ENCODE results near the gene TIAM2.
A peak's percentile ranks its signal among the peaks of the same experiment; 100 is the strongest.
"Not testable (repeated sequence)": the region's sequence is repeated elsewhere in the genome, so short reads cannot be mapped to it uniquely, and the experiment has no call there.

TIAM2 gene

DNA sequence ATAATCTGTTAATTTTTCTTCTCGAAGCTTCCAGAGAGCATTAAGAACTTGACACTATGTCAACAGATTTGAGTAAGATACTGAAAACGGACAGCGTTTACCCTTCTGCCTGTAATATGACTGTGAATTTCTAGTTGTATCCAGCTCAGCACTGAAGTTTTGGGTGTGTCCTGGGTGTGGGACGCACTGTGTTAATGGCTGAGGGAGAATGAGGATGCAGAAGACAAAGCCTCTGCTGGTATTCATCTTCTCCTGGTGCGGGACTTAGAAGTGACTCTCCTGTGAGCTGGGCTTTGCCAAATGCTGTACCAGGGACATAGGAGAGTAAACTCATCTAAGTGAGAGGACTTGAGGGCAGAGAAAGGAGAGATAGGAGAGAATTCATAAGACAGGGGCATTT, 178.4 kb downstream of the TIAM2 start:
- DNase-seq: no peak

DNA sequence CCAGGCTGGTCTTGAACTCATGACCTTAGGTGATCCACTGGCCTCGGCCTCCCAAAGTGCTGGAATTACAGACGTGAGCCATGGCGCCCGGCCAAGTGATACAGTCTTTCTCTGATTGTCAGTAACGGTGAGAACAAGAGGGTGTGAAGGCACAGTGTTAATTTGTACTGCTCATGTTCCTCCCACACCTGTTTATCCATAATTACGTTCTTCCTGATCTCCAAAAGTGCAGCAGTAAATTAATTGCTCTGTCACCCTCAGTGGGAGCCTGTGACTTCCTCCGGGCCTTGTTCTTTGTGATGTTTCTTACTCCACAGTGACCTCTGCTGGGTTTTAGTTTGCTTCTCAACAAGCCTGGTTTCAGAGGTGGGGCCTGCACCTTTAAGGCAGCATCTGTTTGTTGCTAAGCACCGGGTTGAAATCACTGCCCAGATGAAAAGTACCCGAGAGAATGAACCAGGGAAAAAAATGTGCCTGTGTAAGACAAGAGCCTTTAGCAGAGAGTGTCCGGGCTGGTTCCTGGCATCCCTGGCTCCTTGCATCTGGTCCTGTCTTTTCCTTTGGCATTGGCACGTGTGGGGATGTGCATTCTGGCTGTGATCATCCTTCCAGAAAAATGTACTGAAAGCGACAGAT, 179.6 kb downstream of the TIAM2 start:
- DNase-seq: peak; percentile 62 to 84

DNA sequence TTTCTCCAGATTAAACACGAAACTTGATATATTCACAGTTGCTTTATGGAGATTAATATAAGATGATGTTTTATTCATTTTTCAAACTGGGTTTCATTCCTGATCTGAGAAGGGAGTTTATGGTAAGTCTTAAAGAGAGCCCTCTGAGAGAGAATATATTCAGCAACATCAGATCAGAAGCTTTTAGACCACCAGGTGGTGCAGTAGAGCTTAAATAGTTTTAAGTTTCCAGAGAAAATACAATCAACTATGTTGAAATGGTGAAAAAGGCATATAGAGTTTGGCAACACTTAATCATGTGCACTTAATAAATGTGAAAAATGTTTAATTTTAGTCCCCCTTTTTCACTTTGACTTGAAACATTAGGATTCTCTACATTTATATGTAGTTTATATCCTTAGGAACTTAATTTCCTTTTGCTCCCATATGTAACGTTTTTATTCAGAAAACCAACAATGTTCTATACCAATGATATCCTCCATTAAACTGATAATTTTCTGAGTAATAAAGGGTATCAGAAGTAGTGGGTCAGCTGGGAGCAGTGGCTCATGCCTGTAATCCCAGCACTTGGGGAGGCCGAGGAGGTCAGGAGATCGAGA, 182.3 kb downstream of the TIAM2 start:
- DNase-seq: peak; percentile 22 to 75

DNA sequence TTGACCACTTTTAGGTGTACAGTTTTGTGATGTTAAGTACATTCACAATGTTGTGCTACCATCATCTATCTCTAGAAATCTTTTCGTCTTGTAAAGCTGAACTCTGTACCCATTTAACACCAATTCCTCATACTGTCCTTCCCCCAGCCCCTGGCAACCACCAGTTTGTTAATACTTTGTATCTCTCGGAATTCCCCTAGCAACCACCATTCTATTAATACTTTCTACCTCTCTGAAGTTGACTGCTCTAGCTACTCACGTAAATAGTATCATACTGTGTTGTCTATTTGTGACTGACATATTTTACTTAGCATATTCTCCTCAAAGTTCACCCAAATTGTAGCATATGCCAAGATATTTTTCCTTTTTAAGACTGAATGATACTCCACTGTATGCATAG, 186.4 kb downstream of the TIAM2 start:
- DNase-seq: no peak

DNA sequence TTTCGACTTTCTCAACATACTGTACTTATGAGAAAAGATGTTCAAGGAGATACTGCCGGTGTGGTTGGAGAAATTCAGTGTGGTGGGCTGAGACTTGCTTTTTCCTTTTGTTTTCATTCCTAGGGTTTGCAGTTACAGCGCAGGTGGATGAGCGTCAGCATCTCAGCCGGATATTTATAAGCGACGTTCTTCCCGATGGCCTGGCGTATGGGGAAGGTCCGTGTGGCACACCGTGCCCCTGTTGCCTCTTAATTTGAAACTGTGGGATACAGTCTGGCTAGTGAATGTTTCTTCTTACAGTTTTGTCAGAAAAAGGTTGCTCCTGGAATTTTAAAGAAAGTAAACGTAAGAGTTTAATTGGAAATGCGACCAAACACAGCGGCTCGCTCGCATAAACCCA, 187.0 kb downstream of the TIAM2 start:
- DNase-seq: no peak

DNA sequence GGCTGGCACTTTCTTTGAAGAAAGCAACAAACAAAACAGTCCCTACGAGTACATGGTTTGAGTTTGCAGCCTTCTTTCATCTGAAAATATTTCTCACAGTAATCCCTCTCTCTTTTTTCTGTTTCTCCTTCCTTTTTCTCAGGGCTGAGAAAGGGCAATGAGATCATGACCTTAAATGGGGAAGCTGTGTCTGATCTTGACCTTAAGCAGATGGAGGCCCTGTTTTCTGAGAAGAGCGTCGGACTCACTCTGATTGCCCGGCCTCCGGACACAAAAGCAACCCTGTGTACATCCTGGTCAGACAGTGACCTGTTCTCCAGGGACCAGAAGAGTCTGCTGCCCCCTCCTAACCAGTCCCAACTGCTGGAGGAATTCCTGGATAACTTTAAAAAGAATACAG, 188.0 kb downstream of the TIAM2 start:
- DNase-seq: no peak

DNA sequence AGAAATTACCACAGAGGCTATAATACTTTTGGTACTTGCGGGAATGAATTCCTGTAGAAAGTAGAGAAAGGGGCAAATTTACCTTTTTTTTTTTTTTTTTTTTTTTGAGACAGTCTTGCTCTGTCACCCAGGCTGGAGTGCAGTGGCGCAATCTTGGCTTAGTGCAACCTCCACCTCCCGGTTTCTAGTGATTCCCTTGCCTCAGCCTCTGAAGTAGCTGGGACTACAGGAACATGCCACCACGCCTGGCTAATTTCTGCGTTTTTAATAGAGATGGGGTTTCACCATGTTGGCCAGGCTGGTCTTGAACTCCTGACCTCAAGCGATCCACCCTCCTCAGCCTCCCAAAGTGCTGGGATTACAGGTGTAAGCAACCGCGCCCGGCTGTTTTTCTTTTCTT, 189.9 kb downstream of the TIAM2 start:
- not testable (repeated sequence) for DNase-seq

DNA sequence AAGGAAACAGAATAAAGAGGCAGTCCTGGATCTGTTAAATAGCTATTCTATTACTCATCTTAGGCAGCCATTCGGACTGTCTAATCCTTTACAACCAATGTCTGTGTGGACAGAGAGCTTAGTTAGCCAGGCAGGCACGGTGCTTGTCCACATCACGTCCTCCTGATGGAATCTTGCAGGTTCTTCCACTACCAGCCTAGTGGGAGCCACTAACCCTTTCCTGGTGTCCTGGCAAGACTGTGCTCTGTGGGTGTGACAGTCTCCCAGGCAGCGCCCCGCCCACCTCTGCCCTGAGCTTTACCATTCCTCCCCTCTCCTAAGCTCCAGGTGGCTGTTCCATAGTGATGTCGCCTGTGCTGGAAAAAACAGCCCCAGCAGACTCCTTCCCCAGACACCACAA, 190.4 kb downstream of the TIAM2 start:
- DNase-seq: no peak

DNA sequence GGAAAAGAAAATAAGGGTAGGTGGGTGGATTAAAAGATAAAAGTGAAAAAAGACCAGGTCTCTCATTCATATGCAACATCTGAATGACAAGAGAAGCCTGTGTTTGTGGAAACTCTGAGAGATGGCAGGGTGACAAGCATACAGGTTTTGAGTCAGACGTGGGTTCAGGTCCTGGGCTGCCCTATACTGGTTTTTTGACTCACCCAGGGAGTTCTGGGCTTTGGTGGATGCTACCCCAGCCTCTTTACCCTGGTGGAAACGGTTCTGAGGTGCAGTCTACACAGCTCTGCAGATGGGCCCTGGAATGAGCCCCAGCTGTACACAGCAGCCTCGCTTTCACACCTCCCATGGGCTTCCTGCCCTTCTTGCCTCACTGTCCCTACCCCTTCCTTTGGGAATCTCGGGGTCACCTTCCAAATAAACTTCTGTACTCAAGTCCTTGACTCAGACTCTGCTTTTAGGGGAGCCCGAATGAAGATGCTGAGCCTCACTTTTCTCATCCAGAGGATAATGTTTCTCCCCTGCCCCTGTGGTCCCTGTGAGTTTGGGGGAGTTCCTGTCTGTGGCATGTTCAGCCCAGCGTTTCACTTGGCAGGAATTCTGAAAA, 191.0 kb downstream of the TIAM2 start:
- no peak for DNase-seq

DNA sequence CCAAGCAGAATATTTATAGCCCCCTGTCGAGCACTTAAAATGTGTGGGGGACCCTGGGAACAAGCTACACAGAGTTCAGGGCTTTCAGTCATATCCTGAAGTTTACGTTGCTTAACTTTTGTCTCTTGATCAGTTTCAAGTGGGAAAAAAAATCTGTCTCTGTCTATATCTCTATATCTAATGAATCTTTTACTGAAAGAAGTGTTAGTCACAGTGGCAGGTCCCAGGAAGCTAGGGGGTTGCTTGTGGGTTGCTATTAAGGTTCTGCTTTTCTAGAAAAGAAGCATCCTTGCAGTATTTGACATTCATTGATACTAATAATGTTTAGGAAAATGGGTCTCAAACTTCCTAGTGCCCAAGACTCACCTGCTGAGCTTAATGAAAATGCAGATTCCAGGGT, 192.0 kb downstream of the TIAM2 start:
- DNase-seq: no peak

DNA sequence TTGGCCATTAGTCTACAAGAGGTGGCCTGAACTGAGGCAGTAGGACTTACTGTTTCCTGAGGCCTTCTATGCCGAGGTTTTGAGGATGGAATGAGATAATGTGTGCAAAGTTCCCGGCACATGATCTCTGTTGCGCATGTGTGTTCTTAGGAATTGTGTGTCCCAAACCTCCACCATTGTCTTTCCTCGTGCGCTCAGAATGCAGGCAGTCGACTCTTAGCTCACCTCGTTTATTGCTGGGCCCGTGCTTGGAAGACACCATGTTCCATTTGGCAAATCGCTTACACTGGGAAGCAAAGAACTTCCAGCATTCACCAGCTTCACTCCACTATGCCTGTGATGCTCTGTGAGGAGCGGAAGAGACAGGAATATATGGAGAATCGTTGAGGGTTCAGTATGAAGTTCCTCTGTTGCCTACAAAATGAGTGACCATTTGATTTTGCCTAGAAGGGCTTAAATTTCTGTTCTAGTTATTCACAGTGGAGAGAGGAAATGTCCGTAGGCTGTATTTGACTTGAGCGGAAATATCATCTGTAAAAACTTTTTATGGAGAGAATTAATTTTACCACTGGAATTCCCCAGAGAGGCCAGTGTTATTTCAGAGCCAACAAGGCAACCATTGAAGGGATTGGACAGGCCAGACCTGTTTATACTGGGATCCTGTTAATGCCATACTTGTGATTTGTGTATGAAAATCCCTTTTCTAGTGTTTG, 193.0 kb downstream of the TIAM2 start:
- no peak for DNase-seq

DNA sequence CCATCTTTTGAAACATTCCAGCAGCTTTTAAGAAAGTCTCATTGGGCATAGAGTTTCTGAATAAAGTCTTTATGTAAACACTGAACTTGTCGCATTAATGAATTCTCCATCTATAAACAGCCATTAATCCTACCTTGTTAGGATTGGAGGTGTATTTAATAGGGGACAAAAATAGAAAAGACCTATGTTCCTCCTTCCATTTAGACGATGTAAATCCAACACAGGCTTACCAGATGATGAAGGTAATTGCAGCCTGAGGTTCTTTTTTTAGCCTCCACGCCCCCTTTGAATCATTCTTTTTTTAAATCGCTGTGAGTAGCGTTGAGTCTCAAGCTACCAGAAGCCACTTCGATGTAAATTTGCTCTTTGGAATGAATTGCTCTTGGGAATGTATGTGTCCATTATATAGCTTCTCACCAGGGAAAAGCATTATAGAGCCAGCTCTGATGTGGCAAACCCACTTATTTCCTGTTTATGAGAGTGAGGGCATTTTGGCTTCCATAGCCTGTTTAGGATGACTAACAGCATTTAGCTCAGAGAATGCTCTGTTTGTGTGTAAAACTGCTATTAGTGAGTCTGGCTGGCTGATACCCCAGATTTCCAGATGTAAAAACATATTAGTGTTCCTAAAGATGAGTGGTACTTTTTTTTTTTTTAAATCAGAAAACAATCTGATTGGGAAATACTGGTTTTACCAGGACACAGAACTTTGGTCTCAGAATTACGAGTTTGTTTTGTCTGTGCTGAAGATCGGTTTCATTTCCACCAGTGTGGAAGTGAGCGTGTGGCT, 193.8 kb downstream of the TIAM2 start:
- no peak for DNase-seq

DNA sequence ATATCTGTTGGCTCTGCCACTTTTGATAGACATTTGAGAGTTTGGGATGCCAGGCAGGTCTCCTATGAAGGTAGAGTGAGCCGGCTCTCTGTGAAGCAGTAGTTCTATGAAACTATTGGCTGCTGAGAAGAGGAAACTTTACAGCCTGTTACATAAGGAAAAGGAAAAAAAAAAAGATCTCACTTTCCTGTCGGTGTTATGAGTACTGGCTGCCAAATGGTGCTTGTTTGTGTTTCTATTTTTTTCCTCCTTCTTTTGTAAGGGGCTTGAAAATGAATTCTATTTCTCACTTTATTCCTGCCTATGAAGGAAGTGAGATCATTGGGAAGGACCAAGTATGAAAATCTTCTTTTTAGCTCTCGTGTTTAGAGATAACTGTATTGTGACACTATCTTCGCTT, 195.6 kb downstream of the TIAM2 start:
- no peak for DNase-seq

DNA sequence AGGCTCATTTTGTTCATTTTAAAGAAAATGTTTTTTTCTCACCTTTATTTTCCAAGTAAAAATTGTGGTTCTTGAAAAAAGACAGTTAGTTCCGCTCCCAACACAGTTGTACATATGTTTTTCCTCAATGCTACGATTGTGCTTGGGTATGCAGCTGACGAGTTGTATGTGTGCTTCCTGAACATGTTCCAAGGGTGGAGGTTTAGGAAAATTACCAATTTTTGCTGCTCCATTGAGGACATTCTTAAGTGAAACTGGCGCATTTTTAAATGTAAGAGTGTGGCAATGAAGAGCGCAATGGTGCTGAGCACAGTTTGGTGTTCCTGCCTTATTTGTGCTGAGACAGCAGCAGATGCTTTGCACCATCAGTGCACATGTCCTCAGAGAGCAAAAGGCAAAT, 198.4 kb downstream of the TIAM2 start:
- no peak for DNase-seq

DNA sequence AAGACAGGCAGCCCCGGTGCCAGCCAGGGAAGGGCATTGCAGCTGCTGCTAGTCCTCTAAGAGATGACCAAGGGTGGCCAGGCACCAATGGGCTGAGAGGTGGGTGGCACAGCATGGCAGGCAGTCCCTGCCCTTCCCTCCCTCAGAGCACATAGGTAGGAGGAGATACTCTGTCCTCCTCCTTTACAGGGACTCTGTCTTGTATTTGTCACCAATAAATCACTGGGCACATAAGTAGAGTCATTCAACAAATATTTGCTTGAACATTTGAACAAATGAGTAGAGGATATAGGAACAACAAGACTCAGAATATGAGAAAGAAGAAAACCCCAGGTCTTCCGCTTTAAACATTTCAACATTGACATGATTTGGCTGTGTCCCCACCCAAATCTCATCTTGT, 199.3 kb downstream of the TIAM2 start:
- no peak for DNase-seq

DNA sequence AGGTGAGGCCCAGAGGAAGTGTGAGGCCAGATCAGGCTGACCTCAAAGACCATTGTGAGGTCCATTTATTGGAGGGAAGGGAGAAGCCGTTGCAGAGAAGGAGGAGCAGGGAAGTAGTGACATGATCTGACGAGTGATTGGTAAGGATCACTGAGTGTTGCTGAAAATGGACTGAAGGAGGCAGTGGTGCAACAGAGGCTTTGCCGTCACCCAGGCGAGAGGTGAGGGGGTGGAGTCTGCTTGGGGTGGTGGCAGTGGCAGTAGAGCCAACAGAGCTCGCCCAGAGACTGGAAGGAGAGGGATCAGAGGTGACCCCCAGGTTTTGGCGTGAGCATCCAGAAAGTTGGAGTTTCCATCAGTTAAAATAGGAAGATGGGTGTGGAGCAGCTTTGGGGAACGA, 200.8 kb downstream of the TIAM2 start:
- no peak for DNase-seq

DNA sequence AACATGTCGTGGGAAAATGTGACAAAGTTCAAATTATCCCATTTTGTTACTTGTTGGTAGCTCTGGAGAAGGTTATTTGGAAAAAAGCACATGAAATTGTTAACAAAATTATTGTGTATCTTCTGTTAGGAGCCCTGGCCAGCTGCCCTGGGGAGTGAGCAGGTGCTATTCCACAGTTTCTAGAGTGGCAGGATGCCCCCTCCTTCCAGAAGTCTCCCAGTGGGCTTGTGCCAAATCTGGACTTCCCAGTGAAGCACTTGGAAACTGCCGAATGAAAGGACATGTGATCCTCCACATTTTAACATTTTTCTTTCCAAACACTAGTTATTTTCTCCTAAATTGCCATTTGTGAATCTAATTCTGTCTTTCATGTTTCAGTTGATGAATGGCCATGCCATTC, 201.8 kb downstream of the TIAM2 start:
- DNase-seq: no peak

DNA sequence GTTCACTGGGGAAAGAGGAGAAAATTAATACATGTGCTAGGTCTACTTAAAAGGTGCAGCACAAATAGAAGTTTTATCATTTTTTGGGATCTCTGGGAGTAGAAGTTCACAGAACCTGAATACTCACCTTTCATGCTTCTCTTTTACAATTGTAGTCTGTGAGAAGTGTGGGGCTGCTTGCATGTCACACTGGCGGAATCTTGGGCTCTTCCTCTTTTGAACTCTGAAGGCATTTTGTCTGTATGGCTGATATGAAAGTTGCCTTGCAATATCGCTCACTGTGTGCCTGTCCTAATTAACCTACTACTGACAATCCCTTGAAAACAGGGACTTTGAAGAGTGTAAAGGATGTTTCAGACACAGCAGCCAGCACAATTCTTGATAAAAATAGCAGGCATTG, 202.8 kb downstream of the TIAM2 start:
- no peak for DNase-seq

DNA sequence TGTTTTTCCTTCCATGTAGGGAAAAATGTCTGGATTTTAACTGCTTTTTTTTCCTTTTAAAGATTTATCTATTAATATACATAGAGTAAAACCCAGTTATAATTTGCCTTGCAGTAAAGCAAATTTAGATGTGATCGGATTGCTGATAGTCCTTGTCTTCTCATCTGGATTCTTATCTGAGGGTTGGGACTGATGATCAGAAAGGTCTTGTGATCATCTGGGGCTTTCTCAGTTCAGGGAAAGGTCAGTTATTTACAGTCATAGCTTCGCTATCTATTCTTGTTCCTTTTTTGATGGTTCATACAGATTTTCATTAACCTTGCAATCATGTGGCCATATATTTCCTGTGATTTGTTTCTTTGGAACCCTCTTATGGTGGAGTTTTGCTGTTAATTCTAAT, 204.9 kb downstream of the TIAM2 start:
- DNase-seq: no peak

DNA sequence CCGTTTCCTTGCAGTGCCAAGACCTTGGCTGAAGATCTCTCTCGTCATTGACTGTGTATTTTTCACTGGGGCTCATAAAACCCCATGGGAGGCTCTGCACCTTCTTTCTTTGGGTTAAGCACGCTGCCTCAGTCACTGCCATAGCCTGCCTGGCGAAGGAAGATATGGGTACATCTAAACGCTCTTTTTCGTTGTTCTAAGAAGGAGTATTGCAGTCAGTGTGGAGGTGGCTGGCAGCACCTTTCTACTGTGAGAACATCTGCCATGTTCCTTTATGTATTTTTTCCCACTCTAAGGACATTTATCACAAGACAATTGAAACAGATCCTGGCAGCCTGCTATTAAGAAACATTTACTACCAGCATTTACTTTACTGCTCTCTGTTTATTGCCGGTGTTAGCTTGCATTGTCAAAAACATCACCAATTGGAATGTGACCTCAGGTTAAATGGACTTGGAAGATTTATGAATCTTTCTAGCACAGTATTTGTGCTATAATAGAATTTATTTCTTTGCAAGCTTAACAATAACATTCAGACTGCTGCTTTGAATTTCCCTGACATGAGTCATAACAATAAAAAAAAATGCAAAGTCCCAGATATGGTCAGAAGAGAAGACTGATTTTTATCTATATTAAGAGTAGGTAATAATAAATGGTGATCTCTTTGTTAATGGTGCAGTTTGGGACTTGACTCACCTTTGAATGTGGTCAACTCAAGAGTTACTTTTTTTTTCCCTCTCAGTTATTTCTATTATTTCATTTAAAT, 206.5 kb downstream of the TIAM2 start:
- DNase-seq: peak in 1 of 2 experiments; percentile 55

DNA sequence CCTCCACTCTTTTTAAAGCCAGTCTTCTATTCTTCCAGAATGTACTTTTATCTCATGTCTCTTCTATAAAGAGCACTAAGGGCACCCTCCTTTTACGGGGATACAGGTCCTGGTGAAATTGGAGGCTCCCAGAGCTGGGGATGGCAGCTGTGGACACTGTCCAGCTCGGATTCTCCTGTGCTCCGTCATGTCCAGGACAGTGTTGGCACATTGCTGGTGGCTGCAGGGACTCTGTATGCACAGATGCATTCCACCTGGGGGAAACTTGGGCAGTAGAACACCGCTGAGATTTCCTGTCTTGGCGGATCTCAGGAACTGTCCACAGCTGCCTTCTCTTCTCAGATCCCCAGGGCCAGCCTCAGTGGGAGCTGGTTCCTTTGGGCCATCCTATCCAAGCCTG, 212.1 kb downstream of the TIAM2 start:
- DNase-seq: no peak

DNA sequence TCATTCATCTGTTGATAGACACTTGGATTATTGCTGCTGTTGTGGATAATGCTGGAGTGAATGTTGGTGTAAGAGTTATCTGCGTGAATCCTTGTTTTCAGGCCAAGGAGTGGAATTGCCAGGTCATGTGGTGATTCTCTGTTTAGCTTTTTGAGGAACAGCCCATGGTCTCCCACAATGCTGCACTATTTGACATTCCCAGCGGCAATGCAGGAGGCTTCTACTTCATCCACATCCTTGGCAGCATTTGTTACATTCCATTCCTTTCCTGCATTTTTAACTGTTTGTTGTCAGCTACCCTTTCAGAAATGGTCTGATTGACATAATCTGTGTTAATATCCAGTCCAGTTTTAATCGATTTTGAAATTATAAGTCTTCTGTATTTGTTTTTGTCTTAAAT, 217.0 kb downstream of the TIAM2 start:
- no peak for DNase-seq
